WTC11 (cell line): Measurements from ENCODE around the gene CDK17. TPM values are rescaled to one million over a fixed set of nuclear protein-coding genes. Genes with fewer than 3 reads are reported as not detected.
"Not testable (repeated sequence)": the region's sequence is repeated elsewhere in the genome, so short reads cannot be mapped to it uniquely, and the experiment has no call there.

Source experiments
- ATAC-seq: fragments of 200-7000 bp; cut with Tn5 transposase; 2 replicates; pipeline ENCODE4 v1.10.0; 2021; ENCODE audit warnings: mild to moderate bottlenecking, moderate library complexity
- CTCF ChIA-PET: fragments of 300-600 bp; sonication (Branson Sonifier 250); formaldehyde crosslinking; loops from one replicate; lab custom pipeline; 2021; ENCODE audit warnings: antibody characterized with exemption; lab: Charles Lee
- POLR2A ChIA-PET: fragments of 350-600 bp; sonication (Branson Sonifier 250); formaldehyde crosslinking; loops from one replicate; lab custom pipeline; 2021; ENCODE audit warnings: antibody characterized with exemption; lab: Charles Lee
- DNase-seq: peaks from one replicate; pipeline ENCODE4 v3.0.0; 2021; ENCODE audit warnings: low spot score
- H3K27ac Mint-ChIP-seq: 2 replicates; pipeline ENCODE4 v1.8.0; 2021; ENCODE audit warnings: mixed read lengths
- H3K27me3 Mint-ChIP-seq: 2 replicates; pipeline ENCODE4 v1.8.0; 2021; ENCODE audit warnings: low read depth, mild to moderate bottlenecking, moderate library complexity, mixed read lengths
- H3K36me3 Mint-ChIP-seq: 2 replicates; pipeline ENCODE4 v1.8.0; 2021; ENCODE audit warnings: mixed read lengths
- H3K4me1 Mint-ChIP-seq: 2 replicates; pipeline ENCODE4 v1.8.0; 2022; ENCODE audit warnings: mixed read lengths
- H3K4me3 Mint-ChIP-seq: 2 replicates; pipeline ENCODE4 v1.8.0; 2021; ENCODE audit warnings: mild to moderate bottlenecking, moderate library complexity, mixed read lengths
- H3K9me3 Mint-ChIP-seq: 2 replicates; pipeline ENCODE4 v1.8.0; 2021; ENCODE audit warnings: mixed read lengths
- AR ChIP-seq: fragments of 250-450 bp; sonication (Bioruptor Pico); IDR thresholded peaks from 2 replicates; pipeline ENCODE4 v1.9.0; 2021; ENCODE audit warnings: mild to moderate bottlenecking
- CBFB ChIP-seq: sonication (generic); formaldehyde crosslinking; IDR thresholded peaks from 2 replicates; pipeline ENCODE4 v1.8.1; 2022; ENCODE audit warnings: mild to moderate bottlenecking, low read depth, missing genetic modification reagents
- ERG ChIP-seq: fragments of 250-450 bp; sonication (Bioruptor Pico); IDR thresholded peaks from 2 replicates; pipeline ENCODE4 v1.8.0; 2021; ENCODE audit warnings: mild to moderate bottlenecking
- HMGA2 ChIP-seq: fragments of 250-450 bp; sonication (Bioruptor Pico); IDR thresholded peaks from 2 replicates; pipeline ENCODE4 v1.4.0; 2021; ENCODE audit warnings: mild to moderate bottlenecking, moderate library complexity
- JAZF1 ChIP-seq: fragments of 250-450 bp; sonication (Bioruptor Pico); IDR thresholded peaks from 2 replicates; pipeline ENCODE4 v1.9.0; 2021; ENCODE audit warnings: moderate library complexity, mild to moderate bottlenecking, inconsistent platforms
- JUN ChIP-seq: sonication (generic); formaldehyde crosslinking; IDR thresholded peaks from 2 replicates; pipeline ENCODE4 v1.8.0; 2023; ENCODE audit warnings: mild to moderate bottlenecking, missing genetic modification reagents
- NR2C2 ChIP-seq: sonication (generic); formaldehyde crosslinking; IDR thresholded peaks from 2 replicates; pipeline ENCODE4 v1.8.0; 2022; ENCODE audit warnings: mild to moderate bottlenecking, missing genetic modification reagents
- RELA ChIP-seq: sonication (generic); formaldehyde crosslinking; IDR thresholded peaks from 2 replicates; pipeline ENCODE4 v1.8.1; 2022; ENCODE audit warnings: missing genetic modification reagents, mild to moderate bottlenecking, borderline replicate concordance
- STAT6 ChIP-seq: sonication (generic); formaldehyde crosslinking; conservative IDR thresholded peaks from 2 replicates; pipeline ENCODE4 v1.8.1; 2023; ENCODE audit warnings: mild to moderate bottlenecking, low read depth, missing genetic modification reagents, moderate library complexity
- TEAD1 ChIP-seq: sonication (generic); formaldehyde crosslinking; IDR thresholded peaks from 2 replicates; pipeline ENCODE4 v1.8.0; 2022; ENCODE audit warnings: mild to moderate bottlenecking, missing genetic modification reagents
- TP53 ChIP-seq: sonication (generic); formaldehyde crosslinking; IDR thresholded peaks from 2 replicates; pipeline ENCODE4 v1.8.1; 2023; ENCODE audit warnings: mild to moderate bottlenecking, missing genetic modification reagents
- ZNF396 ChIP-seq: fragments of 250-450 bp; sonication (Bioruptor Pico); IDR thresholded peaks from 2 replicates; pipeline ENCODE4 v1.8.0; 2021; ENCODE audit warnings: mild to moderate bottlenecking, moderate library complexity, borderline replicate concordance
- ZNF425 ChIP-seq: fragments of 250-450 bp; sonication (Bioruptor Pico); conservative IDR thresholded peaks from 2 replicates; pipeline ENCODE4 v1.9.0; 2021; ENCODE audit warnings: mild to moderate bottlenecking
- ZSCAN18 ChIP-seq: fragments of 250-450 bp; sonication (Bioruptor Pico); IDR thresholded peaks from 2 replicates; pipeline ENCODE4 v2.1.2; 2022; ENCODE audit warnings: mild to moderate bottlenecking, moderate library complexity
- total RNA-seq: library from RNA; stranded (reverse); gene quantifications from 3 replicates; pipeline ENCODE4 v1.2.3, GENCODE V29; 2021

CDK17 gene
- total RNA-seq, 1 experiment from 2014 or later: 20.0 TPM

GRCh38 chr12:96347130-96347699 lies 53.0 kb downstream of the CDK17 start:
- Mint-ChIP-seq H3K27me3 (no peaks in the 10 kb centered on the region), H3K4me3 (no peak overlapping the region), H3K36me3 (peaks cover 20% of the 10 kb centered on the region), H3K4me1 (peaks cover 20% of the 10 kb centered on the region), H3K9me3 (peaks cover 24% of the 10 kb centered on the region), H3K27ac (0 out of 2 replicates have a peak overlapping the region, but pooled peaks have one; percentile 68)
- ChIA-PET CTCF (interaction anchor here (1.1 kb wide), 1 partner anchor 53 kb away, joined by 3 read pairs; the partner anchor contains the start of gene CDK17), POLR2A (no interaction called here)
- TF ChIP-seq AR (CRISPR knock-in tag) (no peak), JUN (CRISPR knock-in tag) (no peak), STAT6 (no peak), ZSCAN18 (no peak), RELA (CRISPR knock-in tag) (no peak), JAZF1 (CRISPR knock-in tag) (no peak), ERG (CRISPR knock-in tag) (no peak), TP53 (no peak), HMGA2 (CRISPR knock-in tag) (no peak), ZNF425 (CRISPR knock-in tag) (no peak), TEAD1 (CRISPR knock-in tag) (no peak), NR2C2 (no peak), CBFB (CRISPR knock-in tag) (no peak), ZNF396 (no peak)
- ATAC-seq: peak; percentile 62
- DNase-seq: no peak

- H3K36me3 Mint-ChIP-seq: peaks cover 20% of the 10 kb centered on the region
- H3K27me3 Mint-ChIP-seq, H3K27ac Mint-ChIP-seq, DNase-seq, H3K4me3 Mint-ChIP-seq, CTCF ChIA-PET, ATAC-seq, POLR2A ChIA-PET: not testable (repeated sequence)
- H3K4me1 Mint-ChIP-seq: peaks cover 18% of the 10 kb centered on the region
- H3K9me3 Mint-ChIP-seq: peaks cover 24% of the 10 kb centered on the region
Observed at GRCh38 chr12:96346716-96347115, 53.5 kb downstream of the CDK17 start.
